ENCODE results near the gene STKLD1.

DNA sequence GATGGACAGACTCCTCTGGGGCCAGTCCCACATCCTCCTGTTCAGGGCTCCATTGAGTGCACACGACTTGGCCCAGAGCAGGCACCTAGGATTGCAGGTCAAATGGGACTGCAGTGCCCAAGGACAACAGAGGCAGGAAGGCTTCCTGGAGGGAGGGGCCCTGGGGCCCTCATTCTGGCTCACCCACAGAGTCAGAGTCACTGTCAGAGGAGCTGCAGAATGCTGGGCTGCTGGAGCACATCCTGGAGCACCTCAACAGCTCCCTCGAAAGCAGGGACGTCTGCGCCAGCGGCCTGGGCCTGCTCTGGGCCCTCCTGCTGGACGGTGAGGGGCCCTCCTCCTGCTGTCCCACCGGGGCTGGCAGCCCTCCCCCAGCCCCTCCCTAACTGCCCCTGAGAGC, 26.5 kb downstream of the STKLD1 start:
- TF ChIP-seq CEBPB (IDR thresholded peaks at IDR 0.05) (no peak), POLR2A (IDR thresholded peaks at IDR 0.05; ENCODE audit: low read length) (no peak), GATA3 (IDR thresholded peaks at IDR 0.05; ENCODE audit: borderline replicate concordance) (no peak), ZFP36 (IDR thresholded peaks at IDR 0.05; ENCODE audit: borderline replicate concordance, partially characterized antibody) (no peak), ESRRA (IDR thresholded peaks at IDR 0.05; ENCODE audit: borderline replicate concordance, low read length) (no peak), FOXS1 (CRISPR knock-in tag; IDR thresholded peaks at IDR 0.05) (no peak), RAD21 (conservative IDR thresholded peaks at IDR 0.05 in 1 of 2, IDR thresholded peaks at IDR 0.05 in 1 of 2) (no peak), EP300 (IDR thresholded peaks at IDR 0.05) (no peak), MYC (IDR thresholded peaks at IDR 0.05; ENCODE audit: borderline replicate concordance, low read length) (no peak), CHD2 (IDR thresholded peaks at IDR 0.05; ENCODE audit: low read length, partially characterized antibody) (no peak)
- TF ChIP-seq, protein P1, sequence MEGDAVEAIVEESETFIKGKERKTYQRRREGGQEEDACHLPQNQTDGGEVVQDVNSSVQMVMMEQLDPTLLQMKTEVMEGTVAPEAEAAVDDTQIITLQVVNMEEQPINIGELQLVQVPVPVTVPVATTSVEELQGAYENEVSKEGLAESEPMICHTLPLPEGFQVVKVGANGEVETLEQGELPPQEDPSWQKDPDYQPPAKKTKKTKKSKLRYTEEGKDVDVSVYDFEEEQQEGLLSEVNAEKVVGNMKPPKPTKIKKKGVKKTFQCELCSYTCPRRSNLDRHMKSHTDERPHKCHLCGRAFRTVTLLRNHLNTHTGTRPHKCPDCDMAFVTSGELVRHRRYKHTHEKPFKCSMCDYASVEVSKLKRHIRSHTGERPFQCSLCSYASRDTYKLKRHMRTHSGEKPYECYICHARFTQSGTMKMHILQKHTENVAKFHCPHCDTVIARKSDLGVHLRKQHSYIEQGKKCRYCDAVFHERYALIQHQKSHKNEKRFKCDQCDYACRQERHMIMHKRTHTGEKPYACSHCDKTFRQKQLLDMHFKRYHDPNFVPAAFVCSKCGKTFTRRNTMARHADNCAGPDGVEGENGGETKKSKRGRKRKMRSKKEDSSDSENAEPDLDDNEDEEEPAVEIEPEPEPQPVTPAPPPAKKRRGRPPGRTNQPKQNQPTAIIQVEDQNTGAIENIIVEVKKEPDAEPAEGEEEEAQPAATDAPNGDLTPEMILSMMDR (IDR thresholded peaks at IDR 0.05), result no peak
- TF ChIP-seq, protein P2, sequence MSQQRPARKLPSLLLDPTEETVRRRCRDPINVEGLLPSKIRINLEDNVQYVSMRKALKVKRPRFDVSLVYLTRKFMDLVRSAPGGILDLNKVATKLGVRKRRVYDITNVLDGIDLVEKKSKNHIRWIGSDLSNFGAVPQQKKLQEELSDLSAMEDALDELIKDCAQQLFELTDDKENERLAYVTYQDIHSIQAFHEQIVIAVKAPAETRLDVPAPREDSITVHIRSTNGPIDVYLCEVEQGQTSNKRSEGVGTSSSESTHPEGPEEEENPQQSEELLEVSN (IDR thresholded peaks at IDR 0.05; ENCODE audit: borderline replicate concordance, low read depth), result no peak
- TF ChIP-seq, protein P3, sequence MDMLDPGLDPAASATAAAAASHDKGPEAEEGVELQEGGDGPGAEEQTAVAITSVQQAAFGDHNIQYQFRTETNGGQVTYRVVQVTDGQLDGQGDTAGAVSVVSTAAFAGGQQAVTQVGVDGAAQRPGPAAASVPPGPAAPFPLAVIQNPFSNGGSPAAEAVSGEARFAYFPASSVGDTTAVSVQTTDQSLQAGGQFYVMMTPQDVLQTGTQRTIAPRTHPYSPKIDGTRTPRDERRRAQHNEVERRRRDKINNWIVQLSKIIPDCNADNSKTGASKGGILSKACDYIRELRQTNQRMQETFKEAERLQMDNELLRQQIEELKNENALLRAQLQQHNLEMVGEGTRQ (IDR thresholded peaks at IDR 0.05), result no peak
- TF ChIP-seq, protein P4, sequence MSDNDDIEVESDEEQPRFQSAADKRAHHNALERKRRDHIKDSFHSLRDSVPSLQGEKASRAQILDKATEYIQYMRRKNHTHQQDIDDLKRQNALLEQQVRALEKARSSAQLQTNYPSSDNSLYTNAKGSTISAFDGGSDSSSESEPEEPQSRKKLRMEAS (IDR thresholded peaks at IDR 0.05), result no peak

All from A549 (cell line).